Effector memory CD8-positive, alpha-beta T cell (primary cell): ENCODE measurements around the gene USP17L17.
"Not testable (repeated sequence)": the region's sequence is repeated elsewhere in the genome, so short reads cannot be mapped to it uniquely, and the experiment has no call there.

Source experiments
- ATAC-seq: fragments of 150-1000 bp; cut with Tn5 transposase; replicated peaks from 2 replicates; pipeline ENCODE4 v1.10.0; 2021; ENCODE audit warnings: mild to moderate bottlenecking, moderate library complexity
- DNase-seq, 3 experiments: peaks; one replicate each; pipeline ENCODE4 v3.0.0; 2021
- H3K27ac Mint-ChIP-seq, 2 donors: one replicate each; pipeline ENCODE4 v1.8.0; 2022; ENCODE audit warnings: mild to moderate bottlenecking in 2 of 2, mixed read lengths in 2 of 2, moderate library complexity in 2 of 2
- H3K27me3 Mint-ChIP-seq, 2 donors: one replicate each; pipeline ENCODE4 v1.8.0; 2022; ENCODE audit warnings: mixed read lengths in 2 of 2
- H3K36me3 Mint-ChIP-seq: one replicate; pipeline ENCODE4 v1.8.0; 2022; ENCODE audit warnings: mild to moderate bottlenecking, moderate library complexity, mixed read lengths; ENCODE audit not compliant: insufficient read depth
- H3K4me1 Mint-ChIP-seq, 2 donors: one replicate each; pipeline ENCODE4 v1.8.0; 2022; ENCODE audit warnings: low read depth in 2 of 2, mixed read lengths in 2 of 2
- H3K4me3 Mint-ChIP-seq, 2 donors: one replicate each; pipeline ENCODE4 v1.8.0; 2022; ENCODE audit warnings: mild to moderate bottlenecking in 2 of 2, mixed read lengths in 2 of 2, moderate library complexity in 2 of 2
- H3K9me3 Mint-ChIP-seq, 2 donors: one replicate each; pipeline ENCODE4 v1.8.0; 2022; ENCODE audit warnings: mixed read lengths in 2 of 2

The USP17L17 gene

DNA sequence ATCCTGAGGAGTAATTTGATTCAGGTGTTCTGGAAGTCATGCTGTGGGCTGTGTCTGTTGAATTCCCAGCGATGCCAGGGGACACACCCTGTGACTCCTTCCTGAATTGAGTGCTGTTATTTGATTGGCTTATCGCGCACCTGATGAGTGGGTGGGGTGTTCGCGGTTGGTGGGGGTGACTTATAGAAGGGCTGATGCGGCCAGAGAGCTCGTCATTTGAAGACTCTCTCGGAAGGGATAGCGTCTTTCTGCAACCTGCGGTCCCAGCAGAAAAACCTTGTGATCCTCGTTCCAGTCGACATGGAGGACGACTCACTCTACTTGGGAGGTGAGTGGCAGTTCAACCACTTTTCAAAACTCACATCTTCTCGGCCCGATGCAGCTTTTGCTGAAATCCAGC, 23.6 kb downstream of the USP17L17 start, which contains the start of gene USP17L22:
USP17L22 (plus strand) TSS at position 301 of the 400 bp plus-strand sequence; CDS start at position 301, 0 bp downstream.
- H3K27me3 Mint-ChIP-seq, ATAC-seq, H3K4me1 Mint-ChIP-seq, H3K4me3 Mint-ChIP-seq, H3K27ac Mint-ChIP-seq, DNase-seq, H3K36me3 Mint-ChIP-seq, H3K9me3 Mint-ChIP-seq: not testable (repeated sequence)

GRCh38 chr4:9271719-9272118, 28.0 kb downstream of the USP17L17 start:
- H3K27me3 Mint-ChIP-seq, H3K4me3 Mint-ChIP-seq, H3K4me1 Mint-ChIP-seq, H3K36me3 Mint-ChIP-seq, H3K27ac Mint-ChIP-seq, ATAC-seq, H3K9me3 Mint-ChIP-seq, DNase-seq: not testable (repeated sequence)
